Fibroblast of villous mesenchyme (primary cell): ENCODE data around the gene GRM7. TPM values are rescaled to one million over a fixed set of nuclear protein-coding genes. Genes with fewer than 3 reads are reported as not detected.

Source experiments
- DNase-seq: peaks from one replicate; pipeline ENCODE4 v3.0.0-alpha.2; 2010; ENCODE audit warnings: low read depth
- H3K4me3 ChIP-seq: 2 replicates; pipeline ENCODE4 v1.5.1; 2011; ENCODE audit warnings: low read depth, mild to moderate bottlenecking, low read length
- CTCF ChIP-seq: IDR thresholded peaks from 2 replicates; pipeline ENCODE4 v1.5.1; 2012; ENCODE audit warnings: low read depth, mild to moderate bottlenecking, low read length; ENCODE audit not compliant: insufficient read depth
- total RNA-seq: library from RNA; depleted of rRNA; stranded (reverse); fragments of >200 nt; gene quantifications from 2 replicates; pipeline ENCODE4 v1.2.3, GENCODE V29; 2012

GRM7 gene
- total RNA-seq, 1 donor: not detected

- no peak for DNase-seq
- H3K4me3 ChIP-seq: no peak overlapping the region
- TF ChIP-seq CTCF: no peak
Observed at GRCh38 chr3:7392206-7392605, 531.3 kb downstream of the GRM7 start.

- no peak for TF ChIP-seq CTCF
- no peak overlapping the region for H3K4me3 ChIP-seq
- DNase-seq: no peak
Observed at GRCh38 chr3:7393944-7394605, 533.2 kb downstream of the GRM7 start.

DNA sequence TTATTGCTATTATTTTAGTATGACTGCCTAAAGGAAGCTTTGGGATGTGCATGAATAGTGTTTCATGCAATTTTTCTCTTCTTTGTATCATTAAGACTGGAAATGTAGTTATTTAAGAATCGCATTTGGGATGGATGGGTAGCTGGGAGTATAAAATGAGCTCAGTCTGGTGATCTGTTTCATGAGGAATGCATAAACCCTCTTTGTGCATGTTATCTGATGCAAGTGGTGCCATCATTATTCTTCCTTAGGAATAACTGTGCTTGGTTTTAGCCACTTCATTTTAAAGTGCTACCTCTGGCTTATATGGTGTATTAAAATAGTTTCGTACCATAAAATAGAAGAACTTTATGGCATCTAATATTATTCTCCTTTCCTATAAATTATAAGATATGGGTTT lies 535.6 kb downstream of the GRM7 start:
- DNase-seq: no peak
- TF ChIP-seq CTCF: no peak
- no peak overlapping the region for H3K4me3 ChIP-seq

DNA sequence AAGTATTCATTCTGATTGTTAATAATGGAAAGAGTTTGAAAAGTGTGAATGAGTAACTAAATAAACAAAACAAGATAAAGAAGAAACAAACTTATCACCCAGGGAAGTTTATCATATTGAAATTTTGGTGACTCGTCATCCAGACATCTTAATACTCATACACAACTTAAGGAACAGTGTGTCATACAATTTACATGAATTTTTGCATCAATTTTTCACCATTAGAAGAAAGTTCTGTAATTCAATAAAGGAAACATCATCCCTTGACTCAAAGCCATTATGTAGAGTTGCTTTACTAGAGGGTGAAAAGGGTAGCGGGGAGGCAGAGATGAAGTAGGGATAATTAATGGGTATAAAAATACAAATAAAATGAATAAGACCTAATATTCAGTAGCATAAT lies 536.2 kb downstream of the GRM7 start:
- H3K4me3 ChIP-seq: no peak overlapping the region
- no peak for DNase-seq
- no peak for TF ChIP-seq CTCF

DNA sequence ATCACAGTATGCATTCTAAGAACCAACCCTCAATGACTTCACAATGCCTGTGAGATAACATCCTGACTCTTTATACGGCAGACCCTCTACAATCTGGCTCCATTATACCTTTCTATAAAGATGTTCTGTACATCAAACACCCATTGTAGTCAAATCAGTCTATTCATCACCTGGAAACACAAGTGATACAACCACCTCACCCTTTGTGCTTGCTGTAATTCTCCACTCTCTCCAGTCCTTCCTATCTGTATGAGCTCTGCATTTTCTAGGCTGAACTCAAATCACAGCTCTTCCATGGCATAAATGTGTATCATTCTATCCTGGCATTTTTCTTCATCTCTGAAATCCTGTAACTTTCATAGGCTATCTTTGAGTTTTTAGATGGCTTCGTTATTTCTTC lies 539.4 kb downstream of the GRM7 start:
- no peak for TF ChIP-seq CTCF
- no peak for DNase-seq

GRCh38 chr3:7401418-7401817 lies 540.5 kb downstream of the GRM7 start:
- DNase-seq: no peak
- TF ChIP-seq CTCF: no peak

More for the DNA sequence above, 539.4 kb downstream of the GRM7 start:
- H3K4me3 ChIP-seq: no peak overlapping the region

DNA sequence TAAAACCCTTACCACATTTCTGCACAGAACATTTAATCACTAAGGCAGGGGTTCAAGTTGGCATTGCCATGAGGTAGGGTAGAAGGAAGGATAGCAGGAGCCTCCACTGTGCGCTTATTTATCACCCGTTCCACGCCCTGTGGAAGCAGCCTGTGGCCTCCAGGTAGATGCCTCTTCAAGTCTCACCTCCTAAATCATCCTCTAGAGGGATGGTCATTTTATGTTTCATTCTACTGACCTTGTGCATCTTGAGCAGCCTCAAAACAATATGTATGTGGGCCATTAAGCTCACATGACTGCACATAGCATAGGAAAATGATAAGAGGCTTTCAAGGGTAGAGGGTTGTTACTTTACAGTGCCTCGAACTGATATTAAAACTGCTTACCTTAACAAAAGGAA lies 546.2 kb downstream of the GRM7 start:
- no peak for DNase-seq
- H3K4me3 ChIP-seq: no peak overlapping the region
- TF ChIP-seq CTCF: no peak

More at GRCh38 chr3:7401418-7401817, 540.5 kb downstream of the GRM7 start:
- no peak overlapping the region for H3K4me3 ChIP-seq
